C4-2B (cell line): Measurements from ENCODE around the gene TENM4.

Experiments used
- CTCF ChIP-seq: fragments of 450-650 bp; conservative IDR thresholded peaks from 2 replicates; pipeline ENCODE4 v1.5.1; 2017; ENCODE audit warnings: mild to moderate bottlenecking
- ZFX ChIP-seq: fragments of 450-650 bp; IDR thresholded peaks from 2 replicates; pipeline ENCODE4 v1.6.1; 2017

GRCh38 chr11:79195209-79195608, 245.6 kb downstream of the TENM4 start:
- TF ChIP-seq CTCF (no peak), ZFX (no peak)
